SU-DHL-6 (cell line): ENCODE measurements around the gene CDH22.

ENCODE experiments used
- H2AFZ ChIP-seq: fragments of 200-600 bp; sonication (generic); 2 replicates; pipeline ENCODE4 v1.6.1; 2014; ENCODE audit warnings: low read depth, mild to moderate bottlenecking, moderate library complexity, mixed read lengths, antibody characterized with exemption, low read length; ENCODE audit not compliant: severe bottlenecking
- H3F3A ChIP-seq: fragments of 200-600 bp; shearing (Covaris generic); 2 replicates; pipeline ENCODE4 v1.6.0; 2016; ENCODE audit warnings: antibody characterized with exemption, mild to moderate bottlenecking; ENCODE audit not compliant: insufficient read depth
- H3K27ac ChIP-seq: fragments of 200-600 bp; sonication (generic); 2 replicates; pipeline ENCODE4 v1.5.1; 2016; ENCODE audit warnings: low read depth, mild to moderate bottlenecking, low read length, moderate library complexity, mixed read lengths
- H3K27me3 ChIP-seq: fragments of 200-600 bp; sonication (generic), shearing (Covaris generic); 2 replicates; pipeline ENCODE4 v1.6.0; 2014; ENCODE audit warnings: mild to moderate bottlenecking, low read length
- H3K36me3 ChIP-seq: fragments of 200-600 bp; sonication (generic); 2 replicates; pipeline ENCODE4 v1.6.1; 2014; ENCODE audit warnings: mild to moderate bottlenecking, low read length, mixed read lengths
- H3K4me2 ChIP-seq: fragments of 300-600, 200-600 bp; shearing (Covaris generic), sonication (generic); 2 replicates; pipeline ENCODE4 v1.6.0; 2014; ENCODE audit warnings: low read length, low read depth, mild to moderate bottlenecking; ENCODE audit not compliant: poor library complexity, severe bottlenecking
- H3K4me3 ChIP-seq: fragments of 200-600 bp; sonication (generic); 2 replicates; pipeline ENCODE4 v1.5.1; 2014; ENCODE audit warnings: antibody characterized with exemption, low read length, mild to moderate bottlenecking, mixed read lengths; ENCODE audit not compliant: insufficient read depth, poor library complexity, severe bottlenecking
- H3K79me2 ChIP-seq: fragments of 200-600 bp; sonication (generic); 2 replicates; pipeline ENCODE4 v1.6.1; 2014; ENCODE audit warnings: mild to moderate bottlenecking, low read length, moderate library complexity; ENCODE audit not compliant: insufficient read depth
- H3K9ac ChIP-seq: fragments of 200-600 bp; sonication (generic); 2 replicates; pipeline ENCODE4 v1.7.0; 2014; ENCODE audit warnings: mild to moderate bottlenecking, low read length
- H3K9me2 ChIP-seq: fragments of 200-600 bp; sonication (generic); replicated peaks from 2 replicates; pipeline ENCODE4 v1.6.1; 2014; ENCODE audit warnings: low read length; ENCODE audit not compliant: insufficient read depth
- H3K9me3 ChIP-seq: fragments of 200-600 bp; sonication (generic); 2 replicates; pipeline ENCODE4 v1.6.1; 2014; ENCODE audit warnings: low read length, mixed read lengths; ENCODE audit not compliant: insufficient read depth
- H4K20me1 ChIP-seq: fragments of 200-600 bp; sonication (generic); 2 replicates; pipeline ENCODE4 v1.6.1; 2014; ENCODE audit warnings: low read depth, mild to moderate bottlenecking, antibody characterized with exemption, low read length, moderate library complexity, mixed read lengths
- CTCF ChIP-seq: fragments of 200-600 bp; sonication (generic); IDR thresholded peaks from one replicate; pipeline ENCODE4 v1.5.1; 2017; ENCODE audit warnings: antibody characterized with exemption, mild to moderate bottlenecking, low read length, moderate library complexity; ENCODE audit not compliant: insufficient read depth, poor library complexity, severe bottlenecking
- EZH2phosphoT487 ChIP-seq: fragments of 200-600 bp; sonication (generic), shearing (Covaris generic); conservative IDR thresholded peaks from 2 replicates; pipeline ENCODE4 v1.6.1; 2018; ENCODE audit warnings: mild to moderate bottlenecking, antibody characterized with exemption, low read length, moderate library complexity, mixed read lengths

Gene CDH22

GRCh38 chr20:46213946-46214823 is 94.1 kb downstream of the CDH22 start:
- Histone ChIP-seq H3K27me3 (no peaks in the 10 kb centered on the region), H3K27ac (no peak overlapping the region), H3K4me2 (no peak overlapping the region), H3K4me3 (no peak overlapping the region), H4K20me1 (no peaks in the 10 kb centered on the region), H2AFZ (no peak overlapping the region), H3K36me3 (no peaks in the 10 kb centered on the region), H3K79me2 (no peaks in the 10 kb centered on the region), H3K9me3 (no peaks in the 10 kb centered on the region), H3K9ac (no peak overlapping the region), H3F3A (no peaks in the 10 kb centered on the region), H3K9me2 (no peaks in the 10 kb centered on the region)
- TF ChIP-seq EZH2phosphoT487 (no peak), CTCF (no peak)

- Histone ChIP-seq H3K4me2 (no peak overlapping the region), H3K4me3 (no peak overlapping the region), H4K20me1 (no peaks in the 10 kb centered on the region), H3K27me3 (no peaks in the 10 kb centered on the region), H3K9me2 (no peaks in the 10 kb centered on the region), H2AFZ (no peak overlapping the region), H3K36me3 (no peaks in the 10 kb centered on the region), H3K9ac (no peak overlapping the region), H3K27ac (no peak overlapping the region), H3K9me3 (no peaks in the 10 kb centered on the region), H3K79me2 (no peaks in the 10 kb centered on the region), H3F3A (no peaks in the 10 kb centered on the region)
- no peak for TF ChIP-seq EZH2phosphoT487
- TF ChIP-seq CTCF = no peak
Observed at GRCh38 chr20:46212876-46213275, 95.4 kb downstream of the CDH22 start.

- Histone ChIP-seq H4K20me1 (no peaks in the 10 kb centered on the region), H3F3A (no peaks in the 10 kb centered on the region), H3K4me3 (no peak overlapping the region), H3K9me2 (no peaks in the 10 kb centered on the region), H3K9me3 (no peaks in the 10 kb centered on the region), H3K36me3 (no peaks in the 10 kb centered on the region), H3K27me3 (no peaks in the 10 kb centered on the region), H3K9ac (no peak overlapping the region), H3K27ac (no peak overlapping the region), H3K79me2 (no peaks in the 10 kb centered on the region), H3K4me2 (no peak overlapping the region), H2AFZ (no peak overlapping the region)
- TF ChIP-seq CTCF = no peak
- no peak for TF ChIP-seq EZH2phosphoT487
Observed at GRCh38 chr20:46212252-46212651, 96.0 kb downstream of the CDH22 start.
